GM19099 (cell line): ENCODE results near the gene KRT14.

Experiments
- POLR2A ChIP-seq: IDR thresholded peaks from 3 replicates; pipeline ENCODE4 v1.6.1; 2011; ENCODE audit warnings: low read depth; ENCODE audit not compliant: insufficient read length; ENCODE audit errors: extremely low read depth

KRT14 gene

DNA sequence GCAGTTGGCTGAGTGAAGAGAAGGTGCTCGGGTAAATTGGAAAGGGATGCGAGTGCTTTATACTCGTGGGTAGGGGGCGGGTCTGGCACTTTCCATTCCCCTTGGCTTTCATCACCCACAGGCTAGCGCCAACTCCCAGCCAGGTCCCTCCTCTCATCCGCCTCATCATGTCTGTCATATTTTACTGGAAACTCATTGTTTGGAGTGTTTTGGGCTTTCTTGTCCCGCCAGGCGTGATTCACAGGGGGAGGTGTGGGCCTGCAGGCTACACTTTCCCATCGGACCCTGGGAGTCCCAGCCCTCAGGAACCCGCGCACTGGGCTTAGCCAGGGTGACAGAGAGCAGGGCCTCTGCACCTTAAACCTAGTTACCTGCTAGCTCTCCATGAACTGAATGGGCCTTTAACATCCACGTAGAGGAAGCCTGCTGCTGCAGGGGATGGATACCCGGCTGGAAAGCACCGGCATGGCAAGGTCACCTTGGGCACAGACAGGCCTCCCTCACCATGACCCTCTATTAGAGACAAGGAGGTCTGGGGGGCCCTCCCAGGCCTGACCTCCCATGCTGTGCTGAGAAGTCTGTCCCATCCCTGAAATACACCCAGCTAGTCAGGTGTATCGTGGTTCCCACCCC is at the start of gene KRT14:
TSS of gene KRT14 (minus strand) at position 33 of the 633 bp plus-strand sequence. CDS start 61 bp downstream, outside the sequence.
- TF ChIP-seq POLR2A: no peak

DNA sequence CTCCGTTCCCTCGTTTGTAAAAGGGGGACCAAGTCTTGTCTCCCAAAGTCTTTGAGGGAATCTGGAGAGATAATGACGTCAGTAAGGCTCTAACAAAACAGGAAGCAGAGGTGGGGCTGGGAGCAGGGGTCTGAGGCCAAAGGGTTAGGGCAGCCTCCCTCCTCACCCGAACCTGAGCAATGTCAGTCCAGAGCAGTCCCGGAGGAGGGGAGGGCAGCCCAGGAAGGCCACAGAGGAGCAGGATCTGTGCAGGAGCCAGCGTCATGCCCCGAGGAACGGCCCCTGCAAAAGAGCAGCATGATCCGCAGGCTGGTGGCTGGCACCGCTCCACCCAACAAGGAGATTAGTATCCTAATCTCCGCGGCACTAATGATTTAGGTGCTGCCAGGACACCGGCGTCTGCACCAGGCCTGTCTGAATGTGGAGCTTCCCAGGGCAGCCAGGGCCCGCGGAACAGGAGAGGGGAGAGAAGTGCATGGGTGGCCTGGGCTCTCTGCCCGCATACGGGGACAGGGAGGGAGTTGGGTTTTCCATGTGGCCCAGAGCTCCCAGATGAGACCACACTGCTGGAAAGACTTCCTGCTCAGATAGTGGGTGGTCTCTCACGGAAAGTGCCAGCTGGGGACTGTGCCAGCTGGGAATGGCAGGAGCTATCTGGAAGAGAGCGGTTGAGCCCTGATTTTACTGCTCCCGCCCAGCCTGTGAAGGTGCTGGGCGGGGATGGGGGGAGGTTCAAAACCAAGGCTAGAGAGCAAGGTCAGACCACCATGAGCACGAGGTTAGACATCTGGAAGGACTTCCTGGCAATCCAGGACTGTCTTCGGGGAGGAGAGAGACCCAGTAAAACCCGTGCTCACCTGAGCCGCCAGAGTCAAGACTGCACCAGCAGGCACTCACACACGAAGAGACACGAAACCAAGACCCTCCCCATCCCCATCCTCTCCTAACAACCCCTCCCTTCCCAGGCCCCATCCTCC is 48.7 kb upstream of the KRT14 start:
- TF ChIP-seq POLR2A: no peak

GRCh38 chr17:41634639-41635038 is 47.9 kb upstream of the KRT14 start:
- TF ChIP-seq POLR2A: no peak

DNA sequence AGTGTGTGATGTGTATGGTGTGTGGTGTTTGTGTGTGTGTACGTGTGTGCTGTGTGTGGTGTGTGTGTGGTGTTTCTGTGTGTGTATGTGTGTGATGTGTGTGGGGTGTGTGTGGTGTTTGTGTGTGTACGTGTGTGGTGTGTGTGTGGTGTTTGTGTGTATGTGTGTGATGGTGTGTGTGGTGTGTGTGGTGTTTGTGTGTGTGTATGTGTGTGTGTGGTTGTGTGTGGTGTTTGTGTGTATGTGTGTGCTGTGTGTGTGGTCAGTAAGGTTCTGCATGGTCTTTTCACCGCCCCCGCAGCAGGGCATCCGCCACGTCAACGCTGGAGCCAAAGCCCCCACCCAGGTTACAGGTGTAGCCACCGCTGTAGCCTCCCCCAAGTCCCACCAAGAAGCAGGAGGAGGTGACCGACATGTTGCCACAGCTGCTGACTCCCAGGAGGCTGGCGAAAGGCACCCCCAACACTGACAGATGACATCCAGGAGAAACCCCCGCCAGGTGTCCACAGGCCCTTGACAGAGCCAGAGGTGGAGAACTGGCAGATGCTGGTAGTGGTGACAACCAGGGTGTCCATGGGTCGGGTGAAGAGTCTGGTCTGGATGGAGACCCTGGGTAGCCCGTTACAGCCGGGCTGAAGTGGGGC is 47.0 kb upstream of the KRT14 start:
- no peak for TF ChIP-seq POLR2A

DNA sequence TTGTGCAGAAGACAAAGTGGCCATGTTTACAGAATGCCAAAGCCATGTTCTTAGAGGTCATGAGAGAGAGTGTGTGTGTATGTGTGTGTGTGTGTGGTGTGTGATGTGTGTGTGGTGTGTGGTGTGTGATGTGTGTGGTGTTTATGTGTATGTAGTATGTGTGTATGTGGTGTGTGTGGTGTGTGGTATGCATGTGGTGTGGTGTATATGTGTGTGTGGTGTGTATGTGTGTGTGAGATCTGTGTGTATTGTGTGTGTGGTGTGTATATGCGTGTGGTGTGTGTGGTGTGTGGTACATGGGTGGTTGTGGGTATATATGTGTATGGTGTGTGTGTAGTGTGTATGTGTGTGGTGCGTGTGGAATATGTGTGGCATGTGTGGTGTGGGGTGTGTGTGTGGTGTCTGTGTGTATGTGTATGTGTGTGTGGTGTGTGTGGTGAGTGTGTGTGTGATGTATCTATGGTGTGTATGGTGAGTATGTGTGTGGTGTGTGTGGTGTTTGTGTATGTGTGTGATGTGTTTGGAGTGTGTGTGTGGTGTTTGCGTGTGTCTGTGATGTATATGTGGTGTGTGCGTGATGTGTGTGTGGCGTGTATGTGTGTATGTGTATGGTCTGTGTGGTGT is 45.9 kb upstream of the KRT14 start:
- TF ChIP-seq POLR2A: no peak

GRCh38 chr17:41631898-41632285 is 45.2 kb upstream of the KRT14 start:
- TF ChIP-seq POLR2A: no peak

DNA sequence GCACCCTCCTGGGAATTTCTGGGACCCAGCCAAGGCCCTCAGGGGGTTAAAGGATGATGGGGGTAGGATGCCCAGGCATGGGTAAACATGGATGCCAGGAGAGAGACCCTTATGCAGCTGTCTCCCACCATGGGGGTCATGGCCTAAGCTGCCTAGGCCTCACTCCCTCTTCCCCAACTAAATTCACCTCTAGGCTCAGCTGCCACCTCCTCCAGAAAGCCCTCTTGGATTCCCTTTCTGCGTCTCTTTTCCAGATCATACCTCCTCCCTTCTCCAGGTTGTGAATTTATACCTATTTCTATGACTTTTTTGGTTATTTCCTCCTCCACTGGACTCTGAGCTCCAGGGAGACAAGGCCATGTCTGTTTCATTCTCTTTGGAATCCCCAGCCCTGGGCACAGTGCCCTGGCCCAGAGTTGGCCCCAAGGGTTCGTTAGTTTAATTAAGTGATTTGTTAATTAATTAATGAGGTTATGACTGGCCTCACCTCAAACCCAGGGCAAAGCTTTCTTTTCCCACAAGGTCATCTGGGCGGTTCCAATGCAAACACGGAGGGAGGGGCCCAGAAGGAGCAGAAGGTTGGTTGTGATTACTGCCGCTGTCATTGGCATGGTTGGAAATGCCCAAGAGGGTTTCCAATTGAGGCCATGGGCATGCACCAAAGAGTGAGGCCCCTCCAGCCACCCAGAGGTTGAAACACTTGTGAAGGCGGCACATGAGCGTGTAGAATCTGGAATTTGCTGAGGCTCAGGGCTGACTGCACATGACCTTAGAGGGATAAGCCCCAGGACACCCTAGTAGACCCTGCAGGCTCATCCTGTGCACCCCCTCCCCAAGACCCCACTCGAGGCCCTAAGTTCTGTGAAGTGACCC is 44.6 kb upstream of the KRT14 start:
- TF ChIP-seq POLR2A: no peak

DNA sequence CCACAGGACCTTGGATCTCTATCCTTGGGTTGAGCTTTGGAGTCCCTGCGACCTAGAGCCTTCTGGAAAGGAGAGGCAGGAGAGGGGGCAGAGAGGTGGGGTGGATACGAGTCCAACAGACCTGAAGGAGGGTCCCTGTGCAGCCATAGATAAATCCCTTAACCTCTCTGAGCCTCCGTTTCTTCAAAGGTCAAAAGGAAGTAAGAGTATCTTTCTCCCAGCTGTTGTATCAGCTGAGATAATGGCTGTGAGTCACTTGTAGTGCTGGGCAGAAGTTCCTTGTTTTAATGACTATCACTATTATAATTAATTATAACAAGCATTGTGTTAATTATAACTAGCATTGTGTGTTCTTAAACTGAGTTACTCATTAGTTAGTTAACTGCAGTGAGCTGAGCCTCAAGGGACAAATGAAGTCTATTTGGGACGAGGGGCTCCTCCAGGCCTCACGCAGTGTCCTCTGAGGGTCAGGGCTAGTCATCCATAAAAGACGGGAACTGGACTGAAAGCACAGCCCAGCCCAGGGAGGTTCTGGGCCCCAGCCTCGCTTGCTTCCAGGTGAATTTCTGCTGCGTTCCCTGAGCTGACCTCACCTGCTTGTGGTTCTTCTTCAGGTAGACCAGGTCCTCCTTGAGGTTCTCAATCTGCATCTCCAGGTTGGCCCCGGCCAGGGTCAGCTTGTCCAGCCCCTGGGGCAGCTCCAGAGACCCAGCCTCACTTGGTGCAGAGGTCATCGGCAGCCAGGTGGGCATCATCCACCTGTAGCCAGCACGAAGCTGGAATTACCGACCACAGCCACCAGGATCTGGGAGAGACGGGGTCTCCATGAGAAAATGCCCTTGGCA is 43.4 kb upstream of the KRT14 start:
- TF ChIP-seq POLR2A: no peak

GRCh38 chr17:41629316-41629715 is 42.6 kb upstream of the KRT14 start:
- no peak for TF ChIP-seq POLR2A

- no peak for TF ChIP-seq POLR2A
Observed at GRCh38 chr17:41627316-41628072, 40.8 kb upstream of the KRT14 start.

DNA sequence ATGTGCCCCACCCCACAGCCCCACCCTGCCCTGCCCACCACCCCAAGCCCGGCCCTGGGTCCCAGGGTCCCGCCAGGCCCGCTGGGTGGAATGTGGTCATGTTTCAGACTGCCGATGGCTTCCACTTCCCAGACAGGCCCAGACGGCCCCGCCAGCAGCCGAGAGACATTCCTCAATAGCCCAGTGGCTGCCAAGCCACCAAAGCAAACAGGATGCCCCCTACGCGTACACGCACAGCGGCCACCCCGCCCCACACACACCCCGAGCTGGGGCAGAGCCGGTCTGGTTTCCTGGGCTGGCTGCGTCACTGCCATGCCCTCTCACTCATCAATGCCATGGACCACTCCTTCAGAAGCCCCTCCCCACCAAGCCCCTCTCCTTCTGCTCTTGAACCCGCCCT is 38.9 kb upstream of the KRT14 start:
- TF ChIP-seq POLR2A: no peak

DNA sequence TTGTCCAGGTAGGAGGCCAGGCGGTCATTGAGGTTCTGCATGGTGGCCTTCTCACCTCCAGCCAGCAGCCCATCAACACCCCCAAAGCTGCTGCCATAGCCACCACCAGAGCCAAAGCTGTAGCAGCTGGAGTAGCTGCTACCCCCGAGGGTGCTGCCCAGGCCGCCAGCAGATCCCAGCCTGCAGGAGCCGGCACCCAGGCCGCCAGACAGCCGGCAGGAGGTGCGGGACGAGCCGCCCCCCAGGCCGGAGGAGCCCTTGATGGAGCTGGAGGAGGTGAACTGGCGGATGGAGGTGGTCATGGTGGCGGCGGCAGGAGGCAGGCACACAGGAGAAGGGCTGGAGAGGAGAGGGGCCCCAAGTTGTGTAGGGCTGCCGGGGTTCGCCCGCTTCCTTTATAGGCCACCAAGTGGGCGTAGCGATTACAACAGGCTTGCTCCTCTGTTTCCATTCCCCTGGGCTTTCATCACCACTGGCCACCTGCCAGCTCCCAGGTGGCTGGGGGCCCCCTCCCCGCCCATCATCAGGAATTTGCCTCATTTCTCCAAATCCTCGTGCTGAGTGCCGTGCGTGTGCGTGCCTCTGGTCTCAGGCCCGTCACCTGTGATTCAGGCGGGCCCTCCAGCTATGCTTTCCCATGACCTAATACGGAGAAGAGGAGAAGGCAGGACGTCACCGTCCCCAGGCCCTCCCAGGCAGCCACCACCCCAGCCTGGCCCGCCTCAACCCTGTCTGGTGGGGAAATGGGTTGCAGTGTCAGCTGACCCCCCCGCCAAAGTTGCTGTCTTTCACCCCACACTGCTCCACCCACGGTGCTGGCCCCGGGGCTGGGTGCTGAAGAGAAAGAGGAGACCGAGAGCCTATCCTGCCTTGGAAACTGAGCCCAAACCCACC is 37.8 kb upstream of the KRT14 start, which contains the start of gene KRT17:
TSS of gene KRT17 (minus strand) at position 368 of the 894 bp plus-strand sequence. CDS start at position 302, 66 bp downstream.
- TF ChIP-seq POLR2A: no peak

DNA sequence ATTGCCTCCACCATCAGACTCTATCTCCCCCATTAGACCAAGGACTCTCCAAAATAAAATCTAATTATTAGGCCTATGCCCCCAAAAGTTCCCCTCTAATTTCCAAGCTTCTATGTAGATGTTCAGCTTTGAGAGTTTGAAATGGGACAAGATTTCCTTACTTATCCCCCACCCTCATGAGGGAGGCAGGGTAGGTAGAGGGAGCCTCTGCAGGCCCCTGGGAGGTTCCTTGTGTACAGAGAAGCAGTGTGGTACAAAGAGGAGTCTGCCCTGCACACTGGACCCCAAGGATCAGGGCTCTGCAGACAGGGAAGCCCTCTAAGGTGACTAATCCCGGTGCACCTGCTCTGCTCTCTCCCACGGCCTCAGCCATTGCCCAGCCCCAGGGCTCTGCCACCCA is 35.2 kb upstream of the KRT14 start:
- no peak for TF ChIP-seq POLR2A
